Sigmoid colon (tissue), 4 donors: Measurements from ENCODE around the gene CHTF18.

Experiments used
- CTCF ChIP-seq, 4 experiments: fragments of 450-650 bp in 3 of 4; fragments of 200-600 bp in 1 of 4; IDR thresholded peaks; one replicate each; pipeline ENCODE4 v1.5.1; 2016 to 2019; ENCODE audit warnings: antibody characterized with exemption in 4 of 4, mild to moderate bottlenecking in 3 of 4, moderate library complexity in 2 of 4
- EP300 ChIP-seq, 4 donors: sonication (generic); formaldehyde crosslinking; IDR thresholded peaks; one replicate each; pipeline ENCODE4 v1.6.1; 2017; ENCODE audit warnings: antibody characterized with exemption in 4 of 4
- POLR2A ChIP-seq, 2 donors: fragments of 450-650 bp; IDR thresholded peaks; one replicate each; pipeline ENCODE4 v1.6.1; 2016; ENCODE audit warnings: antibody characterized with exemption in 2 of 2, mild to moderate bottlenecking in 2 of 2, moderate library complexity in 2 of 2

- TF ChIP-seq POLR2A (IDR thresholded peaks at IDR 0.05) (no peak), CTCF (IDR thresholded peaks at IDR 0.05) (no peak), EP300 (IDR thresholded peaks at IDR 0.05) (no peak)
These were observed 48.0 kb upstream of the CHTF18 start for GRCh38 chr16:740459-740763.
